HG03460 (cell line): Measurements from ENCODE around the gene DNMT1.

ENCODE experiments used
- ATAC-seq: cut with Tn5 transposase; IDR thresholded peaks from one replicate; pipeline ENCODE4 v1.9.1; 2021; ENCODE audit not compliant: unreplicated experiment

The DNMT1 gene

DNA sequence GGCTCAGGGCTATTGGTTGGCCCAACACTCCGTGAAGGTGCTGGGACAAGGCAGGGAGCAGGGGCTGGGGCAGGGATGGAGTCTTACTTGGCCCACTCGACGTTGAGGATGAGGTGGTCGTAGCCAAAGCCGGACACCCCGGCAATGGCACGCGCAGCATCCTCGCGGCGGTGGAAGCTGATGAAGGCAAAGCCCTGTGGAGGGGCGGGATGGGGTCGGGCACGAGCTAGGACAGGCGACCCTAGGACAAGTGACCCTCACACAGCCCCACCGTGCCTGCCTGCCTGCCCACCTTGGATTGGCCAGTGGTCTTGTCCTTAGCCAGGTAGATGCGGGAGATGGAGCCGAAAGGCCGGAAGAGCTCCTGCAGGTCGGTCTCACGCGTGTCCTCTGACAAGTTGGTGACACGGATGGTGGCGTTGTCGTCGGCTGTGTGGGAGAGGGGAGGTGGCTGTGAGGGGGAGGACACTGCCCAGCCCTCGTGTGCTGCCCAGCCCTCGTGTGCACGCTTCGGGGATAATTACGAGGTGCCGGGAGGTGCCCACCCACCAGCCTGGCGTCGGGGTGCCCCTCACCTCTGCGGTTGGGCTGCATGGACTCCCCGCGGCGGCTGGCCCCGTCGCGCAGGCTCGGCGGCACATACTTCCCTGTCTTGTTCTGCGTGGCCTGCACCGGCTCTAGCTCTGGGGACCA, 79.2 kb downstream of the DNMT1 start:
- ATAC-seq = no peak

DNA sequence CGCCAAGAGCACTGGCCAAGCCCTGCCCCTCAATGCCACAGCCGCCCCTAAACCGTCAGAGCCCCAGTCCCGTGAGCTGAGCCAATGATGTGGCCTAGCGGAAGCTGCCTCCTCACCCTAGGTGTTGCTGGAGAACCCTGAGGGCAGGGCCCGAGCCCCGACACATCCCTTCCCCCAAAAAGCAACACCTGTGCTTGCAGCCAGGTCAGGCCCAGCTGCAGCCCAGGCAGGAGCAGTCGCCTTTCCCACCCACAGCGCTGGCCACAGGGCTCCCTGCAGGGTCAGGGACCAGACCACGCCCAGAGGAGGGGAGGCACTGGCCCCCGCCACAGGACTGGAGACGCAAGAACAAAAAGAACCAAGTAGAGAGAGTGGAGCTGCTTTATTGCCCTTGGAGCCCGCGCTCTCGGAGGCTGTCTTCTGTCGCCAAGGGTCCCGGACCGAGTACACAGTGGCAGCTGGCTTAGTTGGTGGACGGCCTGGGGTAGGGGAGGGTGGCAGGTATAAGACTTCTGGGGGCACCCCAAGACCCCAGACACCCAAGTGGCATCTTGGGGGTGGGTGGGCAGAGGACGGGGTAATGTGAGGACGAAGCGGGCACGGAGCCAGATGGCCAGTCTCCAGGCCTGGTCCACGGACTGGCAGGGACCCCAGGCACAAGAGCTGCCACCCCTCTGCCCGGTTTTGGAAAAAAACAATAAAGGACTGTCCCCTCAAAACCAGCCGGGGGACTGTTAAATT, 79.9 kb downstream of the DNMT1 start:
- no peak for ATAC-seq

DNA sequence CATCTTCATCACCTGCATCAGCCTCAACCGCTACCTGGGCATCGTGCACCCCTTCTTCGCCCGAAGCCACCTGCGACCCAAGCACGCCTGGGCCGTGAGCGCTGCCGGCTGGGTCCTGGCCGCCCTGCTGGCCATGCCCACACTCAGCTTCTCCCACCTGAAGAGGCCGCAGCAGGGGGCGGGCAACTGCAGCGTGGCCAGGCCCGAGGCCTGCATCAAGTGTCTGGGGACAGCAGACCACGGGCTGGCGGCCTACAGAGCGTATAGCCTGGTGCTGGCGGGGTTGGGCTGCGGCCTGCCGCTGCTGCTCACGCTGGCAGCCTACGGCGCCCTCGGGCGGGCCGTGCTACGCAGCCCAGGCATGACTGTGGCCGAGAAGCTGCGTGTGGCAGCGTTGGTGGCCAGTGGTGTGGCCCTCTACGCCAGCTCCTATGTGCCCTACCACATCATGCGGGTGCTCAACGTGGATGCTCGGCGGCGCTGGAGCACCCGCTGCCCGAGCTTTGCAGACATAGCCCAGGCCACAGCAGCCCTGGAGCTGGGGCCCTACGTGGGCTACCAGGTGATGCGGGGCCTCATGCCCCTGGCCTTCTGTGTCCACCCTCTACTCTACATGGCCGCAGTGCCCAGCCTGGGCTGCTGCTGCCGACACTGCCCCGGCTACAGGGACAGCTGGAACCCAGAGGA, 80.6 kb downstream of the DNMT1 start:
- ATAC-seq = no peak

DNA sequence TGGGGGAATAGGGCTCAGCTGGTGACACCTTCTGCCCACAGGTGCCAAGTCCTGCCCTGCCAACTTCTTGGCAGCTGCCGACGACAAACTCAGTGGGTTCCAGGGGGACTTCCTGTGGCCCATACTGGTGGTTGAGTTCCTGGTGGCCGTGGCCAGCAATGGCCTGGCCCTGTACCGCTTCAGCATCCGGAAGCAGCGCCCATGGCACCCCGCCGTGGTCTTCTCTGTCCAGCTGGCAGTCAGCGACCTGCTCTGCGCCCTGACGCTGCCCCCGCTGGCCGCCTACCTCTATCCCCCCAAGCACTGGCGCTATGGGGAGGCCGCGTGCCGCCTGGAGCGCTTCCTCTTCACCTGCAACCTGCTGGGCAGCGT, 81.2 kb downstream of the DNMT1 start:
- ATAC-seq = no peak

DNA sequence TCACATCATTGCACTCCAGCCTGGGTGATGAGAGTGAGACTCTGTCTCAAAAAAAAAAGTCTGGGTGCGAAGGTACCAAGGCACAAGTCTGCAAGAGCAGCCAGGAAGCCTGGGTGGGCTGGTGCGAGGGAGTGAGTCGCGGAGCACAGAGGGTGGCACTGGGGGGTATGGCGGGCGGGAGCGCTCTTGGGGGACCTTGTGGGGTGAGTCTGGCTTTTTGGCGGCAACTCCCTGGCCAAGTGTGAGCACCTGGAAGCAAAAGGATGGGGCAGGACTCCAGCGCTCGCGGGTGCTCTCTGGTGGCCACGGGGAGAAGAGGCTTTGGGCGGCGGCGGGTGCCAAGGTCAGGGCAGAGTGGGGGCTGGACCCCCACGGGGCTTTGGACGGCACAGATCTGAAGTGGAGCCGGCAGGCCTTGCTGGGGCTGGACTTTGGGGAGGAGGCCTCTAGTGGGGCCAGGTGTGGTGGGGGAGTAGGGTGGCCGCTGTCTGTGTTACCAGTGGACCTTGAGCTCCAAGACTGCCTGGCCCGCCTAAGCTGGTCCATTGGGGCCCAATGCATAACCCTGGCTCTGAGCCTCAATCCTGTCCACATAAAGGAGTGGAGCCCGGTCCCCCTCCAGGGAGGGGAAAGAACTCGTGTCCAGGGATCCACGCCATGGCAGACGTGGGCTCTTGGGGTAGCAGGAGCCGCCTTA, 81.7 kb downstream of the DNMT1 start:
- no peak for ATAC-seq

DNA sequence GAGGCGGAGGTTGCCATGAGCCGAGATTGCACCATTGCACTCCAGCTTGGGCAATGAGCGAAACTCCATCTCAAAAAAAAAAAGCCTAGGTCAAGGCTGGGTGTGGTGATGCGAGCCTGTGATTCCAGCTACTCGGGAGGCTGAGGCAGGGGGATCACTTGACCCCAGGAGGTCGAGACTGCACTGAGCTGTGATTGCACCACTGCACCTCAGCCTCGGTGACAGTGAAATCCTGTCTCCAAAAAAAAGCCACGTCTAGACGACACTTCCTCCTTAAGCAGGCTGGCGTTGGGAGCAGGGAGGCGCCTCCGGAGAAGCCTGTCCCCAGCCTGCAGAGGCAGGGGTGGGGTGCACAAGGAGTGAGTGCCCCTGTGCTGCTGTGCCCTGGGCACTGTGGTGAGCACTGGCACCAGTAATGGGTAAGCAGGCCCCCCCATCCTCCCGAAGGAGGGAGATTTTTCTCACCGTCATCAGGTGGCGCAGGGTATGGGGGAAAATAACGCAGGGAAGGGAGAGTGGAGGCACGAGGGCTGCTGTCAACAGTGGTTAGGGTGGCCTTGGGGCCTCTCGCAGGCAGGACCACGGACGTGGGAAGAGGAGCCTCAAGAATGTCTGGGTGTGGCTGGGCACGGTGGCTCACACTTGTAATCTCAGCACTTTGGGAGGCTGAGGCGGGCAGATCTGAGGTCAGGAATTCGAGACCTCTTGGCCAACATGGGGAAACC, 82.6 kb downstream of the DNMT1 start:
- ATAC-seq = no peak

DNA sequence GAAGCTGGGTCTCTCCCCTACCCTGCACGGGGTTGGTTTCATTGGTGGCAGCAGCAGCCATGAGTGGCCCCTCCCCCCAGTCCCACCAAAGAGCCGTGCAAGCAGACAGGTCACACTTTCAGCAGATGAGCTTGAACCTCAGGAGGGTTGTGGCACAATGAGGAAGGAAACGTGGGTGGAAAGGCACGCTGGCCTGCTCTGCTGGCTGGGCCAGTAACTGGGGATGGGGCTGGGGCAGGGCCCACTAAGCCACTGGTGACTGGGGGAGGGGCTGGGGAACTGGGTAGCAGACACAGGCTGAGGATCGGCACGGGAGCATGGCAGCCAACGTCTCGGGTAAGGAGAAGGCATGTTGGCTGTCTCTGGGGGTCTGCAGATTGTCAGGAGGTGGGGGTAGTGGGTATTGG, 83.3 kb downstream of the DNMT1 start, which contains the start of gene P2RY11:
TSS of gene P2RY11 (plus strand) at position 289 of the 407 bp plus-strand sequence. CDS start at position 318, 29 bp downstream.
- ATAC-seq = no peak

DNA sequence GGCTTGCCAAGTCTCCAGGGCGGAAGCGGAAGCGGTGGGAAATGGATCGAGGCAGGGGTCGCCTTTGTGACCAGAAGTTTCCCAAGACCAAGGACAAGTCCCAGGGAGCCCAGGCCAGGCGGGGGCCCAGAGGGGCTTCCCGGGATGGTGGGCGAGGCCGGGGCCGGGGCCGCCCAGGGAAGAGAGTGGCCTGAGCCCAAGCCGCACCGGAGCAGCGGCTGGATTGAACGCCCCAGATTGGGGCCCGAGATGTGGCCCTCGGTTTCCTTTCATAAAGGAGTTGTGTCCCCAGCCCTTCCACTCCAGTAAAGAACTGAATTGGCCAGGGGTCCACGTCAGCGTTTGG, 83.8 kb downstream of the DNMT1 start:
- no peak for ATAC-seq

DNA sequence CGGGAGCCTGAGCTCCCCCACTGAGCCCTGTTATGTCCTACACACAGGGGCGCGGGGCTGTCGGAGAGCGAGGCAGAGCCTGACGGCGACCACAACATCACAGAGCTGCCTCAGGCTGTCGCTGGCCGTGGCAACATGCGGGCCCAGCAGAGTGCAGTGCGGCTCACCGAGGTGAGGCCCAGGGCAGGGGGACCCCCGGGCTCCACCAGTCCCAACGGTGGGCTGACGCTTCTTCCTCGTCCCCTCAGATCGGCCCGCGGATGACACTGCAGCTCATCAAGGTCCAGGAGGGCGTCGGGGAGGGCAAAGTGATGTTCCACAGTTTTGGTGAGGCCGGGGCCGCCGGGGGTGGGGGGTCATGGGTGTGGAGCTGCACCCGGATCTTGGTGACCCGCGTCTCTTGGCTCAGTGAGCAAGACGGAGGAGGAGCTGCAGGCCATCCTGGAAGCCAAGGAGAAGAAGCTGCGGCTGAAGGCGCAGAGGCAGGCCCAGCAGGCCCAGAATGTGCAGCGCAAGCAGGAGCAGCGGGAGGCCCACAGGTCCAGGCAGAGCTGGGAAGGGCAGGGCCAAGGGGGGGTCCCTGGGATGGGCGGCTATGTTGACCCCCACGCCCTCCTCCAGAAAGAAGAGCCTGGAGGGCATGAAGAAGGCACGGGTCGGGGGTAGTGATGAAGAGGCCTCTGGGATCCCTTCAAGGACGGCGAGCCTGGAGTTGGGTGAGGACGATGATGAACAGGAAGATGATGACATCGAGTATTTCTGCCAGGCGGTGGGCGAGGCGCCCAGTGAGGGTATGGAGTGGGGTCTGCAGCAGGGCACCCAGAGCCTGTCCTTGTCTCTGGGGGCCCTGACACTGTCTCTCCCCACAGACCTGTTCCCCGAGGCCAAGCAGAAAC, 84.4 kb downstream of the DNMT1 start:
- ATAC-seq = no peak

DNA sequence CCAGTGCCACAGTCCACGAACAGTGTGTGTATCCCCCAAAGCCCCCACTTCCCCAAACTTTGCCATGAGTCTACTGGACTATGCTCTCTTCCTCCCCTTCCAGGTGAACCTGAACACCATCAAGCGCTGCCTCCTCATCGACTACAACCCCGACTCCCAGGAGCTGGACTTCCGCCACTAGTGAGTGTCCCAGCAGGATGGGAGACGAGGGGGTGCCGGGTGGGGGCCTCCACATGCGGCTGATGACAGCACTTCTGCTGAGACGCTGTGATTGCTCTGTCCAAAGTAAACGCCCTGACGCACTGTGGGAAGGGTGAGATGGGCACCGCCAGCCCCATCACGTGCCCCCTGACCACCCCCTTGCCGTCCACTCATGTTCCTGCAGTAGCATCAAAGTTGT, 85.2 kb downstream of the DNMT1 start:
- ATAC-seq = no peak

DNA sequence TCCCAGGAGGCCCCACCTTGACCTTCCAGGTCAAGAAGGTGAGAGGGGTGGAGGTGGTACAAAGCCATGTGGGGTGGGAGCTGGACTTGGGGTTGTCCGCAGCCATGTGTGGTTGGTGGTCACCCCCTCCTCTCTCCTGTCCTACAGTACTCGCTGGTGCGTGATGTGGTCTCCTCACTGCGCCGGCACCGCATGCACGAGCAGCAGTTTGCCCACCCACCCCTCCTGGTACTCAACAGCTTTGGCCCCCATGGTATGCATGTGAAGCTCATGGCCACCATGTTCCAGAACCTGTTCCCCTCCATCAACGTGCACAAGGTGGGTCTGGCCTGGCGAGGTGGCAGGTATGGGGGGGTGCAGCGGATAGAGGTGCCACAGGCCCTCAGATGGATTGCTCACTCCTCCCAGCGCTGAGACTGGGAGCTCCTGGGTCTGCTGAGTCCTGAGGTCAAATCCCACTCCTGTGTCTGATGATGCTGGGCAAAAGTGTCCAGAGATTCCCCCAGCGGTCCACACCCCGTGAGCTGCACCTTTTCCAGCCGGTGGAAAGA, 86.9 kb downstream of the DNMT1 start:
- no peak for ATAC-seq

DNA sequence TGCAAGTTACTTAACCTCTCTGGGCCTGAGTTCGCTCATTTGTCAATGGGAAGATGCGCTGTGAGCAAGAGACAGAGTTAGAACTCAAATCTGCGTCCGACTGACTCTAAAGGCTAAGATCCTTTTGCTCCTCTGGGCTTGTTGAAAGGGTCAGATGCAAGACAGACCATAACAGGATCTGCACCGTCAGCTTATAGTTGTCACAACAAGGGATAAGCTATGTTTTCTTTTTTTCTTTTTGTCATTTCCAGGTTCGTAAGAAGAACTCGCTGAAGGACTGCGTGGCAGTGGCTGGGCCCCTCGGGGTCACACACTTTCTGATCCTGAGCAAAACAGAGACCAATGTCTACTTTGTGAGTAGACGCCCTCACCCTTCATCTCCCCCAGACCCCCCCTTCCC, 87.5 kb downstream of the DNMT1 start:
- no peak for ATAC-seq

DNA sequence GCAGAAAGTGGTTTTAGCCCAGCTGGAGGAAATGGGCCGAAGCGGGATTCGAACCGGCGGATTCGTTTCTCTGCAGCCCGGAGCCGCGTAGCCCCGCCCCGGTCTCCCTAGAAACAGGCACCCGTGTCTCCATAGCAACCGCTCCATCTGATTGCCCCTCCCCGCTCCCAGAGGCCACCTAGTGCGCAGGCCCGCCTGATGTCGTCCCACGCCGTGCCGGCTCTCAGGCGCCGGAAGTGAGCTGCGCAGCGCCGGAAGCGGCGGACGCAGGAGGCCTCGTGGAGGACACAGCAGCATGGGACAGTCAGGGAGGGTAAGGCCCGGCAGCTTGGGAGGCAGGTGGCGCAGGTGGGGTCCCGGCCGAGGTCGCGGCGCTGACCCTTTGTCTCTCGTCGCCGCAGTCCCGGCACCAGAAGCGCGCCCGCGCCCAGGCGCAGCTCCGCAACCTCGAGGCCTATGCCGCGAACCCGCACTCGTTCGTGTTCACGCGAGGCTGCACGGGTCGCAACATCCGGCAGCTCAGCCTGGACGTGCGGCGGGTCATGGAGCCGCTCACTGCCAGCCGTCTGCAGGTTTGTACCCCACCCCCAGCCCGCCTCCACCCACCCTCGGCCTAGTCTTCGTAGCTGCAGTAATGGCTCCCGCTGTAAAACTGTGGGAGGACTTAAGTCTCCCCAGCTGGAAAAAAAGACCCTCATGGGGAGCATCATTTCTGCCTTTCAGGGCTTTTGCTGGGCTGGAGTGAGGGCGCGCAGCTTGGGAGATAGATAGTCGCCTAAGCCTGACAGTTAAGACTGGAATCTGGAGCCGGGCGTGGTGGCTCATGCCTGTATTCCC, 88.4 kb downstream of the DNMT1 start, which contains the start of gene PPAN:
TSS of gene PPAN (plus strand) at position 263 of the 837 bp plus-strand sequence. CDS start at position 296, 33 bp downstream.
- ATAC-seq = peak; percentile 44

DNA sequence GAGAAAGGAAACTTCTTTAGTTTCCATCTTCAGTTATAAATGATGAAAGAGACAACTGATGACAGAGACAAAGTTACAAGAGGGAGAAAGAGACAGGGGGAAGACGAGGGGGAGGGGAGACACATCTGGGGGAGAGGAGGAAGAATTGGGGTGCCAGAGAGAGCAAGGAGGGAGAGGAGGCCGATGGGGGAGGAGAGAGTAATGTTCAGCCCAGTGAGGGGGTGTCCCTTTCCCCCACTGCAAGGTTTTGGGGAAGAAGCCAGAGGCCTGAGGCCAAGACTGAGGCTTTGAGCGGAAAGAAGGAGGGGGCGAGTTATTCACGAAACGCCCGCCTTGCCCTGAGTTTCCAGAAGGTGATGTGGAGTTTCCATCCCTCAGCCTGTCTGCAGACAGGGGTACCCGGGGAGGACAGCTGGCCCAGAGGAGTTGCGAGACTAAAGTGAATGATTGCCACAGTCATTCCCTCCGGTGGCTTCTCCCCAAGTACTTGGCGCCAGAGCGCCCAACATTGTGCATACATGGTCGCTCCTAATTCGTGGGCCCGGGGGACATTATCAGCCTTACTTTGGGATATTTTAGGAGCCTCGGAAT, 89.1 kb downstream of the DNMT1 start:
- ATAC-seq = no peak

DNA sequence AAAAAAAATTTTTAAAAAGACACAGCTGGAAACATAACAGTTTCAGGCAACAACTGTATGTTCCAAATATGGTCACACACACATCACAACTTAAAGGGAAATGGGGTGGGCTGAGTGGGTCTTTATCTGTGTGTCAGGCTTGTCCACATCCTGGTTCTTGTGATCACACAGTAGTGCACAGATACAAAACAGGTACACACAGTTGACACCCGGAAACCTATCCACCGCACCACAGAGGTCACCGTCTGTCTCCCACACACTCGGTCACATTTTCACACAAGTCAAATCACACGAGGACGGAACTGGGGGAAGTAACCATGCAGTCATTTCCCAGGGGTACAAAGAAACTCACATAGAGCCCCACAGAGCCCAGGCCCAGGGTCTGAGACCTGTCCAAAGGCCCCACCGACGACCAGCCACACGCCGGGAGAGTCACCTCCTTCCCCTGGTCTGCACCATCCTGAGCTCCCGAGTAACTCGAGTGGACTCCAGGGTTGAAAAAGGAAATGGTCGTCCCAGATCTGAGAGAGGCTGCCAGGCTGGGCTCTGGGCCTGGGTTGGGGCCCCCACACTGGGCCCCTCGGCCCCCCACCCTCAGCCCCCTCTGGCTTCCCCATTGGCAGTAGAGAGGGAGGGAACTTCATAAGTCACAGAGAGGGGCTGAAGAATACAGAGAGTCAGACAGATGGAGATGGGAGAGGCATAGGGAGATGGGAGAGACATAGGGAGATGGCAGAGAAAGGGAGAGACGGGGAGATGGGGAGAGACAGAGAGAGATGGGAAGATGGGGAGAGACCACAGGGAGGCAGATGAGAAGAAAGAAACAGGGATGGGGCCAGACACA, 89.9 kb downstream of the DNMT1 start:
- ATAC-seq = peak; percentile 40

DNA sequence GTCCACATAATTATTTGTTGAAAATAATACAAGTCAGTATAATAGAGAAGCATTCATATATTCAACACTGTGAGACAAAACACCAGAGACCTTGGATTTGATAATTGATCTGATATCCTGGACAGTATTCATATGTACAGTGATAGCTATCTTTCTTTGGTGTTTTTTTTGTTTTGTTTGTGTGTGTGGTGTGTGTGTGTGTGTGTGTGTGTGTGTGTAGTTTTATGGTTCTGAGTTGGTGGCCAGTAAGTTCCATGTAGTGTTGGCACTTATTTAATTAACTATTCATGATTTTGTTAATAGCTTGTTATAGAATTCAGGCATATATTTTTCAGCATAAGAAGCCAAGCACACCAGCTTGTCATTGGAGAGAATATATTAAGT, 90.6 kb downstream of the DNMT1 start:
- ATAC-seq = no peak

DNA sequence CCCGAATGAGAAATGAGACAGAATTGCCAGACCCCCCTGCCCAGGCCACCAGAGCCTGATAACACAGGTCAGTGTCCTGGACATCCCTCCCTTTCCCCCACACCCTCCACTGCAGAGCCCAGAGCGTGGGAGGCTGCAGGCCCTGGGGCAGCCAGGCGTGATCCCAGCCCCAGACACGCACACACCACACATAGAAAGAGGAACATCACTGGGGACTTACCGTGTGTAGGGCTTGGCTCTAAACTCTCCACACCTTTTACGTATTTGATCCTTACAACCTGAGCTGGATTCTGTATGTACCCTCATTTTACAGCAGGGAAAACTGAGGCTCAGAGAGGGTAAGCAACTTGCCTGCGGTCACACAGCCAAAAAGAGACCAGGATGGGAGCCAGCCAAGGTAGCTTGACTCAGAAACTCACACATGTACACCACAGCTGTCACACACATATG, 91.9 kb downstream of the DNMT1 start:
- ATAC-seq = peak; percentile 32
